ENCODE data around the gene MCL1. TPM values are rescaled to one million over a fixed set of nuclear protein-coding genes. Genes with fewer than 3 reads are reported as not detected.

MCL1 gene
- polyA plus RNA-seq, 1 donor (not counting 4 experiments of a cell fraction or from before 2014, with no cell fraction given) = 237 TPM

- TF ChIP-seq CTCF (optimal IDR thresholded peaks at IDR 0.05 in 1 of 3, IDR thresholded peaks at IDR 0.05 in 1 of 3, conservative IDR thresholded peaks at IDR 0.05 in 1 of 3; ENCODE audit: extremely low read depth in 1 of 3, insufficient read depth in 2 of 3, low read length in 3 of 3) (no peak), EZH2 (IDR thresholded peaks at IDR 0.05; ENCODE audit: low read length) (no peak)
- DNase-seq (ENCODE audit: low read depth, low spot score) (no peak), FAIRE-seq (no peak)
- H3K9ac ChIP-seq (ENCODE audit: control insufficient read depth, extremely low read depth, insufficient read depth, low read length) = no peak overlapping the region
- H4K20me1 ChIP-seq (ENCODE audit: control insufficient read depth, extremely low read depth, insufficient read depth, low read length) = peaks cover 46% of the 10 kb centered on the region
- peaks cover 4% of the 10 kb centered on the region for H3K9me1 ChIP-seq (ENCODE audit: control insufficient read depth, extremely low read depth, insufficient read depth, low read length)
- dilution Hi-C loops (cut with MboI; ENCODE audit: extremely low pct_ligation_motif_present, low sequenced_read_pairs) = no loop called here
- H3K4me1 ChIP-seq (ENCODE audit: control insufficient read depth, extremely low read depth, insufficient read depth, low read length) = peaks cover 56% of the 10 kb centered on the region
- no peaks in the 10 kb centered on the region for H3K9me3 ChIP-seq (ENCODE audit: control insufficient read depth, low read depth, low read length)
- H3K27me3 ChIP-seq (ENCODE audit: control insufficient read depth, extremely low read depth, insufficient read depth, low read length) = no peaks in the 10 kb centered on the region
- peak overlapping the region in 1 of 3 experiments; percentile 34 for H3K4me3 ChIP-seq (ENCODE audit: control insufficient read depth in 2 of 3, extremely low read depth in 1 of 3, insufficient read depth in 2 of 3, low read depth in 1 of 3, low read length in 3 of 3)
- peaks cover 48% of the 10 kb centered on the region for H3K79me2 ChIP-seq (ENCODE audit: control insufficient read depth, insufficient read depth, low read length)
- H3K4me2 ChIP-seq (ENCODE audit: control insufficient read depth, extremely low read depth, insufficient read depth, low read depth, low read length) = peak overlapping the region; percentile 11
- H2AFZ ChIP-seq (ENCODE audit: control insufficient read depth, low read length) = no peak overlapping the region
- peak overlapping the region; percentile 15 for H3K27ac ChIP-seq (ENCODE audit: control insufficient read depth, insufficient read depth, low read length)
- H3K36me3 ChIP-seq (ENCODE audit: control insufficient read depth in 2 of 2, extremely low read depth in 1 of 2, insufficient read depth in 2 of 2, low read length in 2 of 2) = peaks cover 20 to 50% of the 10 kb centered on the region in 2 experiments
These were observed 6.3 kb downstream of the MCL1 start for GRCh38 chr1:150572918-150573647.

- peaks cover 26% of the 10 kb centered on the region for H3K79me2 ChIP-seq (ENCODE audit: control insufficient read depth, insufficient read depth, low read length)
- dilution Hi-C loops (cut with MboI; ENCODE audit: extremely low pct_ligation_motif_present, low sequenced_read_pairs) = no loop called here
These were observed 10.8 kb downstream of the MCL1 start for GRCh38 chr1:150568594-150568966.

More at GRCh38 chr1:150568594-150568966, 10.8 kb downstream of the MCL1 start:
- DNase-seq (ENCODE audit: low read depth, low spot score) (no peak), FAIRE-seq (no peak)
- Histone ChIP-seq H2AFZ (ENCODE audit: control insufficient read depth, low read length) (no peak overlapping the region), H3K36me3 (ENCODE audit: control insufficient read depth in 2 of 2, extremely low read depth in 1 of 2, insufficient read depth in 2 of 2, low read length in 2 of 2) (peaks cover 6 to 8% of the 10 kb centered on the region in 2 experiments), H3K9me3 (ENCODE audit: control insufficient read depth, low read depth, low read length) (no peaks in the 10 kb centered on the region), H3K27me3 (ENCODE audit: control insufficient read depth, extremely low read depth, insufficient read depth, low read length) (no peaks in the 10 kb centered on the region), H3K27ac (ENCODE audit: control insufficient read depth, insufficient read depth, low read length) (peak overlapping the region; percentile 96), H3K9me1 (ENCODE audit: control insufficient read depth, extremely low read depth, insufficient read depth, low read length) (peaks cover 5% of the 10 kb centered on the region), H4K20me1 (ENCODE audit: control insufficient read depth, extremely low read depth, insufficient read depth, low read length) (peaks cover 20% of the 10 kb centered on the region), H3K4me2 (ENCODE audit: control insufficient read depth, extremely low read depth, insufficient read depth, low read depth, low read length) (peak overlapping the region; percentile 85), H3K4me3 (ENCODE audit: control insufficient read depth in 2 of 3, extremely low read depth in 1 of 3, insufficient read depth in 2 of 3, low read depth in 1 of 3, low read length in 3 of 3) (peak overlapping the region in 1 of 3 experiments; percentile 38), H3K4me1 (ENCODE audit: control insufficient read depth, extremely low read depth, insufficient read depth, low read length) (peaks cover 63% of the 10 kb centered on the region), H3K9ac (ENCODE audit: control insufficient read depth, extremely low read depth, insufficient read depth, low read length) (peak overlapping the region; percentile 85)
- TF ChIP-seq EZH2 (IDR thresholded peaks at IDR 0.05; ENCODE audit: low read length) (no peak), CTCF (optimal IDR thresholded peaks at IDR 0.05 in 1 of 3, IDR thresholded peaks at IDR 0.05 in 1 of 3, conservative IDR thresholded peaks at IDR 0.05 in 1 of 3; ENCODE audit: extremely low read depth in 1 of 3, insufficient read depth in 2 of 3, low read length in 3 of 3) (no peak)
